Left lobe of liver (tissue), 2 donors: ENCODE measurements around the gene SPSB3. TPM values are rescaled to one million over a fixed set of nuclear protein-coding genes. Genes with fewer than 3 reads are reported as not detected.
"Not testable (repeated sequence)": the region's sequence is repeated elsewhere in the genome, so short reads cannot be mapped to it uniquely, and the experiment has no call there.

ENCODE experiments used
- ATAC-seq: fragments of 200-7000 bp; cut with Tn5 transposase; one replicate; pipeline ENCODE4 v1.9.1; 2020; ENCODE audit warnings: mild to moderate bottlenecking, moderate library complexity
- DNase-seq: peaks from one replicate; pipeline ENCODE4 v3.0.0-alpha.2; 2020; ENCODE audit warnings: low spot score
- total RNA-seq: library from RNA; stranded (reverse); gene quantifications from one replicate; pipeline ENCODE4 v1.2.1, GENCODE V29; 2021
- donor health status: DM: no; HTN: no; CAD: no; lungs with moderate emphysema.
- donor health status: DM: no; HTN: yes; CAD: no.

SPSB3 gene
- total RNA-seq, 1 donor from 2014 or later: 49.1 TPM

GRCh38 chr16:1817276-1817589, 34.9 kb upstream of the SPSB3 start:
- no peak for ATAC-seq
- no peak for DNase-seq

- peak; percentile 43 for ATAC-seq
- peak; percentile 85 for DNase-seq
Observed at GRCh38 chr16:1816396-1817275, 34.3 kb upstream of the SPSB3 start.

- ATAC-seq: no peak
- no peak for DNase-seq
Observed at GRCh38 chr16:1815461-1815860, 33.1 kb upstream of the SPSB3 start.

- ATAC-seq (peak; percentile 88), DNase-seq (peak; percentile 90)
Observed at GRCh38 chr16:1812732-1813163, 30.4 kb upstream of the SPSB3 start.

GRCh38 chr16:1810536-1810935, 28.2 kb upstream of the SPSB3 start:
- no peak for DNase-seq
- no peak for ATAC-seq

- DNase-seq: no peak
- no peak for ATAC-seq
Observed at GRCh38 chr16:1810106-1810505, 27.7 kb upstream of the SPSB3 start.

GRCh38 chr16:1809281-1809801, 27.0 kb upstream of the SPSB3 start:
- ATAC-seq (peak; percentile 6), DNase-seq (no peak)

- no peak for ATAC-seq
Observed at GRCh38 chr16:1808691-1809090, 26.3 kb upstream of the SPSB3 start.

GRCh38 chr16:1807626-1808025, 25.3 kb upstream of the SPSB3 start:
- no peak for DNase-seq
- no peak for ATAC-seq

More at GRCh38 chr16:1808691-1809090, 26.3 kb upstream of the SPSB3 start:
- DNase-seq: no peak

GRCh38 chr16:1800701-1801100, 18.3 kb upstream of the SPSB3 start:
- DNase-seq (no peak), ATAC-seq (peak; percentile 11)

- not testable (repeated sequence) for ATAC-seq
Observed at GRCh38 chr16:1799263-1799662, 16.9 kb upstream of the SPSB3 start.

GRCh38 chr16:1794908-1795666, 12.7 kb upstream of the SPSB3 start:
- no peak for ATAC-seq
- DNase-seq: peak; percentile 44

More at GRCh38 chr16:1799263-1799662, 16.9 kb upstream of the SPSB3 start:
- DNase-seq: not testable (repeated sequence)

- ATAC-seq: peak; percentile 73
- peak; percentile 90 for DNase-seq
Observed at GRCh38 chr16:1794221-1794871, 12.0 kb upstream of the SPSB3 start.

GRCh38 chr16:1793578-1794220, 11.3 kb upstream of the SPSB3 start, which contains the start of gene IGFALS:
TSS of gene IGFALS (minus strand) at chr16:1793705. CDS start at chr16:1793652, 53 bp downstream.
- ATAC-seq: peak; percentile 77
- DNase-seq: peak; percentile 87

GRCh38 chr16:1792836-1793577, 10.6 kb upstream of the SPSB3 start:
- ATAC-seq (peak; percentile 5), DNase-seq (peak; percentile 46)

GRCh38 chr16:1791943-1792812, 9.8 kb upstream of the SPSB3 start:
- peak; percentile 67 for ATAC-seq
- peak; percentile 86 for DNase-seq

GRCh38 chr16:1791256-1791942, 9.0 kb upstream of the SPSB3 start:
- peak; percentile 48 for DNase-seq
- ATAC-seq: no peak

- DNase-seq (peak; percentile 52), ATAC-seq (no peak)
Observed at GRCh38 chr16:1790611-1791255, 8.4 kb upstream of the SPSB3 start.
